H4 (cell line): ENCODE data around the gene ECE1. TPM values are rescaled to one million over a fixed set of nuclear protein-coding genes. Genes with fewer than 3 reads are reported as not detected.
A peak's percentile ranks its signal among the peaks of the same experiment; 100 is the strongest.

Experiments
- DNase-seq: peaks from one replicate; pipeline ENCODE4 v3.0.0-alpha.2; 2015; ENCODE audit warnings: low spot score
- total RNA-seq: library from RNA; depleted of rRNA; stranded (reverse); fragments of >200 nt; shearing (Covaris generic); gene quantifications from 2 replicates; pipeline ENCODE4 v1.2.3, GENCODE V29; 2014

Gene ECE1
- total RNA-seq, 1 experiment from 2014 or later, result 55.2 TPM

GRCh38 chr1:21325731-21326387 lies 35.6 kb upstream of the ECE1 start:
- DNase-seq, result no peak

- no peak for DNase-seq
Observed at GRCh38 chr1:21325231-21325718, 35.0 kb upstream of the ECE1 start.

GRCh38 chr1:21324368-21325141 lies 34.3 kb upstream of the ECE1 start:
- peak; percentile 91 for DNase-seq

- DNase-seq, result peak; percentile 47
Observed at GRCh38 chr1:21323091-21323490, 32.8 kb upstream of the ECE1 start.

GRCh38 chr1:21322681-21323016 lies 32.4 kb upstream of the ECE1 start:
- no peak for DNase-seq

- DNase-seq, result no peak
Observed at GRCh38 chr1:21321963-21322680, 31.9 kb upstream of the ECE1 start.

GRCh38 chr1:21320410-21321108 lies 30.3 kb upstream of the ECE1 start:
- DNase-seq, result no peak

GRCh38 chr1:21319447-21320407 lies 29.5 kb upstream of the ECE1 start:
- DNase-seq, result no peak

GRCh38 chr1:21318714-21319159 lies 28.5 kb upstream of the ECE1 start:
- DNase-seq, result no peak

- no peak for DNase-seq
Observed at GRCh38 chr1:21318057-21318713, 27.9 kb upstream of the ECE1 start.

- no peak for DNase-seq
Observed at GRCh38 chr1:21317690-21318043, 27.4 kb upstream of the ECE1 start.

GRCh38 chr1:21317035-21317689 lies 26.9 kb upstream of the ECE1 start:
- DNase-seq, result peak; percentile 44

- no peak for DNase-seq
Observed at GRCh38 chr1:21314743-21315396, 24.6 kb upstream of the ECE1 start.

GRCh38 chr1:21313886-21314721 lies 23.8 kb upstream of the ECE1 start:
- no peak for DNase-seq

GRCh38 chr1:21313203-21313885 lies 23.1 kb upstream of the ECE1 start:
- no peak for DNase-seq

GRCh38 chr1:21312407-21312992 lies 22.2 kb upstream of the ECE1 start:
- DNase-seq, result no peak

- DNase-seq, result no peak
Observed at GRCh38 chr1:21311016-21311415, 20.8 kb upstream of the ECE1 start.
